IPS-18a (cell line): ENCODE results near the gene ARL15.

Experiments
- H3K27ac ChIP-seq: one replicate; pipeline ENCODE4 v1.5.1; 2013; ENCODE audit warnings: low read length
- H3K27me3 ChIP-seq: one replicate; pipeline ENCODE4 v1.6.1; 2013; ENCODE audit warnings: mild to moderate bottlenecking, low read length; ENCODE audit not compliant: control insufficient read depth, insufficient read depth
- H3K36me3 ChIP-seq: one replicate; pipeline ENCODE4 v1.6.1; 2013; ENCODE audit warnings: low read depth, low read length; ENCODE audit not compliant: control insufficient read depth
- H3K4me1 ChIP-seq: one replicate; pipeline ENCODE4 v1.6.1; 2013; ENCODE audit warnings: low read depth, low read length; ENCODE audit not compliant: control insufficient read depth
- H3K4me3 ChIP-seq: one replicate; pipeline ENCODE4 v1.5.1; 2013; ENCODE audit warnings: low read length
- H3K9ac ChIP-seq: one replicate; pipeline ENCODE4 v1.6.1; 2013; ENCODE audit warnings: mild to moderate bottlenecking, low read length, moderate library complexity
- H3K9me3 ChIP-seq: one replicate; pipeline ENCODE4 v1.6.1; 2013; ENCODE audit warnings: low read depth, low read length; ENCODE audit not compliant: control insufficient read depth

The ARL15 gene

DNA sequence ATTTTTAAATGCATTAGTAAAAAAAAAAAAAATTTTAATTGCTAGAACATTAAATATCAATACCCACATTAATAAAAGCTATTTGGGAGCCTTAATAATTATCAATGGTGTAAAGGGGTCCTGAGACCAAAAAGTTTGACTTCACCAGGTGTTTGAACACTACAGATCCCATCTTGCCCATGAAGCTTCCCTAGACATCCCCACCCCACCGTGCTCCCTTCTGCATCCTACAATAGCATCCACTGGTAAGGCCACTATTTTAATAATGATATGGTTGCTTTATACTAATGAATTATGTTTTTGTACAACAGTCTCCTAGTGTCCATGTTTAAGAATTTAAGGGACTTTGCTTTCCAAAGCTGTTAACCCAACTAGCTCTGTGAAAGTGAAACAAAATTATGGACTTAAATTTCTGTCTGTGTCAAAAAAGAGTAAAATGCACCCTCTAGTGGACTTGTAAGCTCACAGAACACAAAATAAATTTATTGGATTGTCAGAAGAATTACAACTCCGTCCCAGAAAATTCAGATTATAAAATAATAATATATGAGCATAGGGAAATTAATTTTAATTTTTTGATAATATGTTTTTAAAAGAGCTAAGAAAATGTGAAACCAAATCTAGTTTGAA lies 76.0 kb downstream of the ARL15 start:
- no peaks in the 10 kb centered on the region for H3K4me1 ChIP-seq
- H3K9me3 ChIP-seq, result no peaks in the 10 kb centered on the region
- H3K36me3 ChIP-seq, result no peaks in the 10 kb centered on the region
- H3K27me3 ChIP-seq, result no peaks in the 10 kb centered on the region
- no peak overlapping the region for H3K9ac ChIP-seq
- no peak overlapping the region for H3K27ac ChIP-seq
- no peak overlapping the region for H3K4me3 ChIP-seq

DNA sequence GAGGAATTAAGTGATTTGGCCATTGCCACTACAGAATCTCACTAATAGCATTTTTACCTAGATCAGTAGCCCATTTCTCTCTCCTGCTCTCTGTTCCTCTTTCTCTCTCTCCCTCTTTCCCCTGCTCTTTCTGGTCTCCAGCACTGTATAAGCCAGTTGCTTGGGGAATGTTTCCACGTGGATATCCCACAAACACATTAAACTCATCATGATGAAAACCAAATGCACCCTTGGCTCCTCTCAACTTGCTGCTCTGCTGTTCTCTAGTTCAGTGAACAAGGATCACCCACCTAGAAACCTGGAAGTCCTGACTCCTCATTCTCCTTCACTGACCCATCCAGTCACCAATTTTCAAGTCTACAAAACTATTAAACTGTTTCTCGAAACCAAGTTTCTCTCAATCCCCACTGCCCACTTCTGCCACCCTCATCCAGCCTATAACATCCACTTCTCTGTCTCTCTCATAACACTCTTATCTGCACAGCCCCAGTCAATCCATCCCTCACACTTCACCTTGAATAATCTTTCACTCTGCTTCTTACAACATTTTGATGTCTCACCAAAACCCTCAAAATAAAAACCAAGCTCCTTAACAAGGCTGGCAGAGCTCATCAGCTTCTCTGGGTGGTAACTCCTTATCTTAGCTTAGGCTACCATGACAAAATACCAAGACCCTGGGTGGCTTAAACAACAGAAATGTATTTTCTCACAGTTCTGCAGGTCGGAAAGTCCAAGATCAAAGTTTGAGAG lies 79.3 kb downstream of the ARL15 start:
- Histone ChIP-seq H3K9me3 (no peaks in the 10 kb centered on the region), H3K27me3 (no peaks in the 10 kb centered on the region), H3K4me1 (no peaks in the 10 kb centered on the region), H3K27ac (no peak overlapping the region), H3K4me3 (no peak overlapping the region), H3K9ac (no peak overlapping the region), H3K36me3 (no peaks in the 10 kb centered on the region)

GRCh38 chr5:54229041-54229780 lies 81.2 kb downstream of the ARL15 start:
- no peak overlapping the region for H3K27ac ChIP-seq
- no peaks in the 10 kb centered on the region for H3K36me3 ChIP-seq
- H3K27me3 ChIP-seq, result no peaks in the 10 kb centered on the region
- no peak overlapping the region for H3K9ac ChIP-seq
- no peaks in the 10 kb centered on the region for H3K4me1 ChIP-seq
- no peaks in the 10 kb centered on the region for H3K9me3 ChIP-seq
- no peak overlapping the region for H3K4me3 ChIP-seq

- no peaks in the 10 kb centered on the region for H3K4me1 ChIP-seq
- H3K9ac ChIP-seq, result no peak overlapping the region
- H3K36me3 ChIP-seq, result no peaks in the 10 kb centered on the region
- H3K27ac ChIP-seq, result no peak overlapping the region
- no peak overlapping the region for H3K4me3 ChIP-seq
- no peaks in the 10 kb centered on the region for H3K27me3 ChIP-seq
- H3K9me3 ChIP-seq, result no peaks in the 10 kb centered on the region
Measured at GRCh38 chr5:54227759-54228158, 82.6 kb downstream of the ARL15 start.

DNA sequence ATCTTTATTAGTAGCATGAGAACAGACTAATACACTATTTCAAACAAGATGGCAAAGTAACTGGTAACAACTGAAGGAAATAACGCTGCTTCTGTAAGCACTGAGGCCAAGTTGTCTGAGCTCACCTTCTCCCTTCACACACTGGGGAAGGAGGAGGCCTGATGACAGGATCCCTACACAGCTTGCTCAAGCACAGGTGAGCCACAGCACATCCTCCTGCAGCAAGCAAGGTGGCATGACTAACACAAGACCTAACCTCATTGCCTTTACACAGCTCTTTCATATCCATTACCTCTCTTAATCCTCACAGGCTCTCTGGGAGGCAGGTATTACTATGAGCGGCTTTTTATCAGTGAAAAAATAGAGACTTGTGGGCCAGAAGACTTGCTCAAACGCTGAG lies 83.3 kb downstream of the ARL15 start:
- Histone ChIP-seq H3K4me1 (no peaks in the 10 kb centered on the region), H3K27me3 (no peaks in the 10 kb centered on the region)

GRCh38 chr5:54226215-54226614 lies 84.2 kb downstream of the ARL15 start:
- Histone ChIP-seq H3K4me1 (no peaks in the 10 kb centered on the region), H3K27me3 (no peaks in the 10 kb centered on the region), H3K36me3 (no peaks in the 10 kb centered on the region), H3K27ac (no peak overlapping the region), H3K4me3 (no peak overlapping the region), H3K9me3 (no peaks in the 10 kb centered on the region), H3K9ac (no peak overlapping the region)

More for the DNA sequence above, 83.3 kb downstream of the ARL15 start:
- Histone ChIP-seq H3K9ac (no peak overlapping the region), H3K27ac (no peak overlapping the region), H3K36me3 (no peaks in the 10 kb centered on the region), H3K9me3 (no peaks in the 10 kb centered on the region), H3K4me3 (no peak overlapping the region)

DNA sequence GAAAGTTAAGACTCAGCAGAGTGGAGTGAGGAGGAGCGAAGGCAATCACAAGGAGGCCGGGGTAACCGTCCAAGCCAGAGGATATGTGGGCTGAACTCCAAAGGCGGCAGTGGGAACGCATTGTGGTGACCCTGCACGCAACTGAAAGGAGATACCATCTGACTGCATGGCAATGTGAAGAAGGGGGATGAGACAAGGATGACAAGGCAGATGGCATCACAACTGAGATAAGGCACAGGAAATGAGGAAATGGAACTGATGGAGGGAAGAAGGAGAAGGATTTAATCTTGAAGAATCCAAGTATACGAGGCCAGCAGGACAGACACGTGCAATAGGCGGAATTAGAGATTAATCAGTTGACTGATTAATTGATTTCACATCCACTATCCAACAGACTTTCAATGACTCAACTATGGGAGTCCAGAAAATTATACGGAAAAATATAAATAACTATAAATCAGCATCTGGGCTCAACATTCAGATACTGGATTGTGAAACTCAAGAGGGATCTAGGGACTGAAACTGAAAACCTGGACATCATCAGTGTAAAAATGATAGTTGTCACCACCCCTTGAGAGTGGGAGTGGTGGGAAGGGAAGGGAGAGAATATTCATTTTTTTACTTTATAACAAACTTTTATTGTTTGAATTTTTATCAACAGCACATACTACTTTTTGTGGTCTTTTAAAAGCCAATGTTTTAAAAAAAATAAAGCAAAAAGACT lies 86.1 kb downstream of the ARL15 start:
- H3K27ac ChIP-seq, result no peak overlapping the region
- no peaks in the 10 kb centered on the region for H3K9me3 ChIP-seq
- no peaks in the 10 kb centered on the region for H3K27me3 ChIP-seq
- H3K4me3 ChIP-seq, result no peak overlapping the region
- H3K36me3 ChIP-seq, result no peaks in the 10 kb centered on the region
- no peaks in the 10 kb centered on the region for H3K4me1 ChIP-seq
- H3K9ac ChIP-seq, result no peak overlapping the region

DNA sequence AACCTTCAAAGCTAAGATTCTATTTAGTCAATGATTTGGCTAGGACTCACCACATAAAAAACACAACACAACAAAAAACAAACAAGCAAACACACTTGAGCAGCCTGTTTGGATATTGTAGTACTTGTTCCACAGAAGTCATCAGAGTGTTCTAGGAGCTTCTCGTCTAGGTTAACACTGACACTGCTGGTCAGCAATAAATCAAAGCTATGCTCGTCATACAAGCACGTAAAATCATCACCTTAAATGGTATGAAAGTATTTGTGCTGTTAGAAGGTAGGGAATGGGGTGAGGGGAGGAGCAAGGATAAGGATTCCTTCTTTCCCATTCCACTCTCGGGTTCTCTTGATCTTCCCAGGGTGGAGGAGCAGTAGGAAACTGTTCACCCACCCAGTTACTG lies 88.0 kb downstream of the ARL15 start:
- Histone ChIP-seq H3K9me3 (no peaks in the 10 kb centered on the region), H3K4me1 (peaks cover 9% of the 10 kb centered on the region), H3K4me3 (no peak overlapping the region), H3K36me3 (no peaks in the 10 kb centered on the region), H3K9ac (no peak overlapping the region), H3K27me3 (no peaks in the 10 kb centered on the region), H3K27ac (no peak overlapping the region)

DNA sequence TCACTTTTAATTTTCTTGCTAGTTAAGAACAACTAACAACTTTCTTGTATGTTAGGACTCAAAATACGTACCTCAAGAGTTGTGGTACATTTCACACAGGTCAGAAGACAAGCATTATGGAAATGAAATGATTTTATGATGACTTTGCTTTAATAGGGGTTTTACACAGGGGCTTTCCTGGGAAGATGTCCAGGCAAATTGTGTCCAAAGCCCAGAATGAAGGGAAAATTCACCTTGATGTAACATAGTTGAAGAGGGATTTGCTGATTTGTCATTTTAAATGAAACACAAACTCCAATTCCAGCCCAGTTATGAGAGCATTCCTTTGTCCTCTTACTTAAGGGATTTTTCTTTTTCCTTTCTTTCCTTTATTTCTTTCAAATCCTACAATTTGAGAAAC lies 89.2 kb downstream of the ARL15 start:
- no peak overlapping the region for H3K4me3 ChIP-seq
- H3K36me3 ChIP-seq, result no peaks in the 10 kb centered on the region
- H3K4me1 ChIP-seq, result peaks cover 20% of the 10 kb centered on the region
- no peak overlapping the region for H3K9ac ChIP-seq
- no peak overlapping the region for H3K27ac ChIP-seq
- no peaks in the 10 kb centered on the region for H3K9me3 ChIP-seq
- no peaks in the 10 kb centered on the region for H3K27me3 ChIP-seq

- peaks cover 27% of the 10 kb centered on the region for H3K4me1 ChIP-seq
- H3K9ac ChIP-seq, result no peak overlapping the region
- H3K9me3 ChIP-seq, result no peaks in the 10 kb centered on the region
- no peak overlapping the region for H3K4me3 ChIP-seq
- no peak overlapping the region for H3K27ac ChIP-seq
- no peaks in the 10 kb centered on the region for H3K36me3 ChIP-seq
- H3K27me3 ChIP-seq, result no peaks in the 10 kb centered on the region
Measured at GRCh38 chr5:54220230-54221040, 89.9 kb downstream of the ARL15 start.
